NCI-H146 (cell line): ENCODE data around the gene BLID.

Source experiments
- DNase-seq: peaks from one replicate; lab custom pipeline; 2025; lab: John Stamatoyannopoulos, UW

Gene BLID, protein sequence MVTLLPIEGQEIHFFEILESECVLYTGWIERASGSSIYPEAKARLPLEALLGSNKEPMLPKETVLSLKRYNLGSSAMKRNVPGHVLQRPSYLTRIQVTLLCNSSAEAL

DNA sequence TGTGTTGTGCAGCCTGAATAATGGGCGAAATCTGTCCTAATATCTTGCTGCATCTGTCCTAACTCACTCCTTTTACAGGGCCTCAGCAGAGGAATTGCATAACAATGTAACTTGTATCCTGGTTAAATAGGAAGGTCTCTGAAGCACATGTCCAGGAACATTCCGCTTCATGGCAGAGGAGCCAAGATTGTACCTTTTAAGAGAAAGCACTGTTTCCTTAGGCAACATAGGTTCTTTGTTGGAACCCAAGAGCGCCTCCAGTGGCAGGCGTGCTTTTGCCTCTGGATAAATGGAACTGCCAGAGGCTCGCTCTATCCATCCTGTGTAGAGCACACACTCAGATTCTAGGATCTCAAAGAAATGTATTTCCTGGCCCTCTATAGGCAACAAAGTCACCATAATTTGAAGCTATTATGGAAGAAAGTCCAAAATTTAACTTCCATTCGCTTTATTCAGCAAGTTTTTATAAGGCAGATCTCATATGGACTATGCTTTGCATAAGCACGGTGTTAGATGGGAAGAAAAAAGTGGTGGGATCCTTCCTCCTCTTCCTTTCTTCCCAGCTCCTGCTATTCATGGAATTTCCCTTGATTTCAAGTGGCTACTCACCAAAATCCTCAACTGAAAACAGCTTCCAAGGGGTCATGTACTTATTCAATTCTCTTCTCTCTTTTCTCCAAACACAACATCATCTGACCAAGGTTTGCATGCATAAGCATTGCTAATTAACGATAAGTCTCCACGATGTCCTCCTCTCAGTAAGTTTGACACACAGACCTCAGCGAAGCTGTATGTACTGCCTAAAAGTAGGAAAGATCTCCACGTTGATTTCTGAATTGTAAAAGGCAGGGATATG, at the start of gene BLID:
BLID (minus strand) TSS at position 692 of the 856 bp plus-strand sequence; CDS start at position 399, 293 bp downstream.
- DNase-seq, result no peak

DNA sequence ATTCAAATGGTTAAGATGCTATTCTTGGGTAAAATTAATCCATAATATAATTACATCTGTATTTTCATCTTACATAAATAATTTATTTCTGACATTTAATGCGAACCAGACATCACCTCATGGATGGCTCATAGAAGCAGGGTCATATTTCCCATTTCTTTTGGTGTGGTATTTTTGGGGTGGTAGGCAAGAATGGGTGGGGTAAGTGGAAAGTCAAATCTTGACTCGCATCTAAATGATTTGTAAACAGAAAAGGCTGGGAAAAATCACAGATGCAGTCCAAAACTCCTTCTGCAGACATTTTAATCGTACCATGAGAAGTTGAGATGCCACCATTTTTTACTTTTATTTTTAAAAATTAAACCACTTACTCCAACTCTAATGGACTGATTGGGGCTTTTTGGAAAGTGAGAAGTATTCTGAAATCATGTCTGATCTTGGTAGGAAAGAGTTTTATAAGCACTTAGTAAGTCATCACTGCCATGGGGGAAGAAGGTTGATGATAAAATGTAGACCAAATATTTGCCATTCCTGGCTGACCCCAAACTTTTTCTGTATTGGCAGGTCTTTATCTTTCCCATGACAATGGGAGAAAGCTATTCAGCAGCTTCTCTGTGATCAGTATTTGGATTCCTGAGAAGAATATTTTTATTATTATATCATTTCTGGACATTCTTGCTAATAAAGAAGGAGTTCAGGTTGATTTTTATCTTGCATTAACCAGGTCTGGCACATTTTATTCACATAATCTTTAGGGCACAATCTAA, 47.2 kb upstream of the BLID start:
- no peak for DNase-seq

DNA sequence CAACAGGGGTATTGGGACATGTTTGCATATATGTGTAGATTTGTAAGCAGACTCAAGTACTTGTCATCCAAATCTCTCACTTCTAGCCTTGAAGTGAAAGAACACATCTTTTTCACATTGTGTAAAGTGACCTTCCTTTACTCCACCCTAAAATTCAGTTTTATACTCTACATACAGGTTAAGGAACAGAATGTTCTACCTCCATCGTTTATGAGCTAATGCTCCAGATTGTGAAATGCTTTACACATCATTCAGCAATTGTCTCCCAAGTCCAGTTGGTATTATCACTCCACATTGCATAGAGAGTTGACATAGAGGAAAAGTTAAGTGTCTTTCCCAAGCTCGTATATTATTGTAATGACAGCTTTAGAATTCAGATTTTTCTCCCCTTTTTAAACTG, 46.1 kb upstream of the BLID start:
- no peak for DNase-seq

DNA sequence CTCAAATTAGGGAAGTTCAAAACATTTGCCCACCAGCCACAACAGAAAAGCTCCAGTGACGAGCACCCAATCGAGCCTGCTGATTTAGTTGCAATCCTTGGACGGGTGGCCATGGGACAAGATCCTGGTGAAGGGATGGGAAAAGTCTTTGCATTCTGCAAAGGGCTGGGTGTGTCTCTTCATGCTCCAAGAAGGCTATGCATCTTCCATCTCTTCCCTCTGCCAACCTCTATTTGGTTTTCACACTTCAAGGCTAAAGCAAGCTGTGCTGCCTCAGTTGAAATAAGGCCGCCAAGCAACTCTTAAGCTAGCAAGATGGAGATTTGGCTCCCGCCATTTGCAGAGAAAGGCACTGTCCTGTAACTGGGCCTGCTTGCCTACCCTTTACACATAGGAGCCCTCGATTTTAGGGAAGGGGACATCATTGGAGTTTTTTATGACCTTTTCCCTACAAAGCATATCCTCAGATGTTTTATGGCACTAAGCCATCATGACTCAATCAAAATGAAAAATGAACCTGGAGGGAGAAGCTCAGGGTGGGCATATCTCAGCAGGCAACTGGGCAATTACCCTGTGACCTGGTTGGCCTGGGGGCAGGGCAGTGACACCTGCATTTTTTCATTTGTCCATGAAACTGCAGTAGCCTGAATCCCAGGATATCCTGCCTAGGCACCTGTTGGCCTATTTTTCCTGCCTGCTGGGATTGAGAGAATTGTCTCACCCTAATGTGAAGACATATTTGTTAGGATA, 45.0 kb upstream of the BLID start:
- DNase-seq, result no peak

DNA sequence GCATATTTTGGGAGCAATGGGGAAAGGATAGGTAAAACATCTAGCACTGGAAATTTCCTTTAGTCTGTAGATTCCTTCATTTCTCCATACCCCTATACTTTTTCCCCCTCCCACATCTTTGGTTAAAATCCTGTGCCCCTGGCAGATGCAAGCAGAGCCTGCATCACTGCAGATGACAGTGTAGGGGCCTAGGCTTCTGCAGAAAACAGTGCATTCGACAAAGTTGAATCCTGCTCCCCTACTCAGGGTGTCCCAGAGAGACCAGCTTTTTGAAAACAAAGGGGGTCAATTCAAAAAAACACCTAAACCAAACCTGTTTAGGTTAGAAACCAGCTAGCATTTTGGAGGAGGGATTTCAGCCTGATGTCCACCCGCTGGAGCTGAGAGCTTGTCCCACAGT, 43.8 kb upstream of the BLID start:
- no peak for DNase-seq

DNA sequence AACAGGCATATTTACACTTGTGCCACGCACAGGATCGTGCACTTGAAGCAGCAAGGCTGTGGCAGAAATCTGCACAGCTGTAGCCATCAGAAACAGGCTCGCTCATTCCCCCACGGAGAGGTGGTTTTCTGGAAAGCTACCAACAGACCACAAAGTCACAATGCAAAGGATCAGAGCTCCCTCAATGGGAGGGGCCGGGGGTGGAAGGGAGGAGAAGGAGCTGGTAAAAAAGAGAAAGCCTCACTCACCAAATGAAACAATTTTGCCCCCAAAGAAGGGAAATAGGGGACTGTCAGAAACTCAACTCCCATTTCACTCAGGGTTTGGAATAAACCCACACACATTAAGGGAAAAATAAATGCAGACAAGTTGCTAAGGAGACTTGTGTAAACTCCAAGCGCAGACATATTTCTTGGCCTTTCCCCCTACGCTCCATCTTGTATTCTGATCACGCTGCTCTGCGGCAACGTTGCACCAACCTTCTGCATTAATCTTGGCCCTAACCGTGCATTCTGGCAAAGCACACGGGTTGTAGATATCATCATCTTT, 43.2 kb upstream of the BLID start:
- DNase-seq, result no peak

DNA sequence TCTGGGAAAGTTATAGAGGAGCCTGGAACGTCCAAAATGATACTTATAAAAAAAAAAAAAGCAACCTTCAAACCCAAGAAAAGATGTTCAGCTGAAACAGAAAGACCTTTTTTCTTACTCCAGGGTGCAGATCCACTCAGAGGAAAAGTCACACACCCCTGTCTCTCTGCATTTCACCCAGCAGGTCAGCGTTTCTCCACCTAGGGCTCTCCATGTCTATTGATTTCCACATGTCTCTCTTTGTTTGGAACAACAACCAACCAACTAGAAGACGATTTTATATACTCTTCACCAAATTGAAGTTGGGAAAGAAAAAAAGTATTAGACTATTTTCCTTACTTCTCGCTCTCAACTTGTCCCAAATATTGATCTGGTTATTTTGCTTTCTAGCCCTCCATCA, 42.2 kb upstream of the BLID start:
- no peak for DNase-seq

DNA sequence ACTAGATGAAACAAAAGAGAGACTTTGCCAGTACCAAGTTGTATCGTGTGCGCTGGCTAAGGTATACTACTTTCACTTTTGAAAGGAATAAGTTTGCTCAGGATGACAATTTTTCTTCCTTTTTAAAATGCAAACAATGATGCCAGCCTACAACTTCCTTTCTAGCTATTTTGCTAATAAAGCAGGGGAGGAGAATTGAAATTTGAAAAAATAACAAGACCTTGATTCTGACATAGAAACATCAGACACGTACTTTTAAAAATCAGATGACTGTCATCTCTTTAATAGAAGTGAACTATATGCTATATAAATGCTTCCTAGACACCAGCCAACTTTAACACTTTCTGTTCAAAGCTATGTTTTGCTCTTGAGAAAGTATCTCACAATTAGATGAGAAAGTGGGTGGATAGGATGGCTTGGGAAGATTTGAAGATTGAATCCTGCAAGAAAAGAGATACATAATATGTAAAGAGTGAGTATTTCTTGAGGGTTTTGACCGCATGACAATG, 41.7 kb upstream of the BLID start:
- DNase-seq, result no peak

DNA sequence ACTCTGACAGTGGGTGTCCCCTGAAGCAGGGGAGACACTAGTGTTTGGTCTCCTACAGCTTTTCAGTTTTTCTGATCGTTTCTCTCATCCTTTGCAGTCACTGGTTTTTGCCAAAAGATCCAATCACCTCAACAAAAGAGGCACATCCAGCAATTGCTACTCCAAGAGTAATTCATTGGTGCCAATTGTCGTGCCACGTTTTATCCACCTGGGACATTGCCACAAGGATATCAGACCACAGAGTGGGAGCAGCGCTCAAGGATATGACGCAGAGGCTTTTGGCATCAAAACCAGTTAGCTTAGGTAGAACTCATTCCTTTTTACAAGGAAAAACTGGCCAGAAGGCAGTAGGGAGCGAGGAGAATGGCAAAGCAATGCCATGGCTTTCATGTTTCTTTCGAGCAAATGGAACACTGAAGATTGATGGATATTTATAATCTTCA, 40.9 kb upstream of the BLID start:
- no peak for DNase-seq

DNA sequence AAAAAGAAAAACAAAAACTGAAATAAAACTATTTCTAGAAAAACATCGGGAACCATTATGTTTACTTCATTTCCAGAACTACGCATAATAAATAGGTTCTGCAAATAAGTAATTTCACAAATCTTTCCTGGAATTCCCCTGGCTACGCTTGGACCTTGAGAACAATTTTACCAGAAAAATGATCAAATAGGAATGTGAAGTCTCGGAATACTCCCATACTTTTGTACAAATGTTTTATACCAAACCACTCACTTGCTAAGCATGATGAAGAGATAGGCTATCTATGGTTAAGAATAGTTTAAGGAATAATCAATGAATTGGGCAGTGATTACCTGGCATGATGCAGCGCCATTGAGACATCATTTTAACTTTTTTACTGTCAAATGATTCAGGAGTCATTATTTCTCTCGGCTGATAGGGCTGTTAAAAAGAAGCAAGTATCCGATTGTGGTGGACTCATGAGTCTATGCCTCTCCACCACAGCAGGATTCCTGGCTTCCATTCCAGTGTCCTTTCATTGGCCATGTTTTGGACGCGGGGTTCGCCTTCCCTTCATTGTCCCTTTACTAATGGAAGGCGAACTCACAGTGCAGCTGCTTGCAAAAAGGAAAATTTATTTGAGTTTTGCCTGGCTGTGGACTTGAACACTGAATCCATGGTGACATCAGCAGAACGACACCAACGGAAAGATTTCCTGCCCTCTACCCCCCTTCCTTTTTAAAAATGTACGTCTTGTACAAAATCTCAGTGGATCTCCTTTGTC, 39.9 kb upstream of the BLID start:
- no peak for DNase-seq

DNA sequence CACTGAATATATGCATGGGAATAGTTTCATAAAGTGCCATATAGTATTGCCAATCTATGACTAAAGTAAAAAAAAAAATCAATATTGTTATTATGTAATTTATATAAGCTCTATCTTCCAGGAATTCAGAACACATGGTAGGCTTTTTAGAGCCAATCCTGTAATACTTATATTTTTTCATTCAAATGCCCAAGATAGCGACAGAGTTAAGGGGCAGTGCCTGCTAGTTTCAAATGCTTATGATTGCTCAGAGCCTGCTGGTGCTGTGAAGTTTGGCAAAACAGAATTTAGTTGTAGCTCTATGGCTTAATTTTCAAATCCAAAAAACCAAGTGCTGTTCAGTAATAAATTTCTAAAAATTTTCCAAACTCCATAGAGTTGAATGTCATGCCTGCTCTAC, 39.0 kb upstream of the BLID start:
- DNase-seq, result no peak

DNA sequence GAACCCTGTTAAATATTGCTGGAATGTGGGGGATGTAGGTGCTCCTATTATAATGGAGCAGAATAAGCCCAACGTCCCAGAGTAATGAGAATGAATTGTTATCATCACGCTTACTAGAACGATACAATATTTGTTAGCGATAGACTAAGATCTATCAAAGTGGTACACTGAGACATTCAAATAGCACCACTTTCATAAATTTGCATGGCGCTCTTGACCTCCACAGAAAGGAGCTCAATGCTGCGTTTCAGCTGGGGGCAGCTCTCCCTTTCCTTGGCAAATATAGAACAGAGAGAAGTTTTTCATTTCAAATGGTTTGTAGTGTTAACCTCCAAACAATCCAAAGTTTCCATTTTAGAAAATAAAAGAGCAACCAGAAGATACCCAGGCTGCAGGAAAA, 38.2 kb upstream of the BLID start:
- no peak for DNase-seq

DNA sequence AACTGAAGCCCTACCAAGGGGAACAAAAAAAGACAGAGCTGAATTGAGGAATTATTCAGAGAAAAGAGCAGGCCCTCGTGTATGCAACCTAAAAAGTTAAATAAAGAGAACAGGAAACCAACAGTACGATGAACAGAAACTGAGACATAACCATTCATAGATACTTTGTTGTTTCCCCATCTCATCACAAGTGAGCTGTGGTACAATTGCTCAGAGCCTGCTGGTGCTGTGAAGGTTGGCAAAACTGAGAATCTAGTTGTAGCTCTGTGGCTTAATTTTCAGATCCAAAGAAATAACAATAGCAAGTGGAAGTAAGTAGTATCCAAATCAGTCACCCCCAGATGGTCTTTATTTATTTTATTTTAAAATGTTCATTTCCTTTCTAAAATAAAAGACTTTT, 37.7 kb upstream of the BLID start:
- no peak for DNase-seq

DNA sequence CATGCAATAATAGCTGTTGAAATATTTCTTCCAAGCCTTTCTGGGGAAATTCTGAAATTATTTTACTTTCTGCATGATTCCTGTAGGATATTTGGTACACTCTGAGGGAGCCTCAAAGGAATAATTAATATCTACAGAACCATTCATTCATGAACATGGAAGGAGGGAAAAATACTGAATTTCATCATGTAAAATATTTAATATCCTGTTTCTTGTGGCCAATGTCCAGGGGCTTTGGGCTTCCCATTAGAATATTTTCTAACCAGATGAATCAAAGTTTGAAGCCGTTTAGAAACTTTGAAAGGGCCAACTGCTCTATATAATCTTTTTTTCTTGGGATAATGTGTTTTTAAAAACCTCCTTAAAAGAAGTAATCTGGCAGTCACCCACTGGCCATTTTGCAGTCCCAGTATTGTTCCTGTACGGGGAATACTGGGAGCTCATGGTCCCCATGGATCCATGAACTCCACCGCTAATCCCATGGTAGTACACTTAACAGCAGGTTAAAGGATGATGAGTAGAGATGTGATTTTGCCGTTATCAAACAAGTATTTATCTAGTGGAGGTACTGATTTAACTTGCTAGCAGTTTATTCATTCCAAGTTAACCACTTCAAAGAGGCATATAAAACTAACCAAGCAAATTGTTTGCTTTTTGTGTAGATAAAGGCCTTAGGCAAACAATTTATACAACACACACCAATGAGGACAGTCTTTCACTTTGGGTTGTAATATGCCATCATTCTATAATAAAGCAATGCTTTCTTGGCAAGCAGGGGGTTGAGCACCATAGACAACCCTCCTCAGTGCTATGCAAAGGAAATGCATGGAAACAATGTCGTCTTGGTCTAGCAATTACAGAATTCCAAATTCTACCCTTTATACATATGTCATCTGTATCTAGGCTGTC, 34.5 kb upstream of the BLID start:
- no peak for DNase-seq

DNA sequence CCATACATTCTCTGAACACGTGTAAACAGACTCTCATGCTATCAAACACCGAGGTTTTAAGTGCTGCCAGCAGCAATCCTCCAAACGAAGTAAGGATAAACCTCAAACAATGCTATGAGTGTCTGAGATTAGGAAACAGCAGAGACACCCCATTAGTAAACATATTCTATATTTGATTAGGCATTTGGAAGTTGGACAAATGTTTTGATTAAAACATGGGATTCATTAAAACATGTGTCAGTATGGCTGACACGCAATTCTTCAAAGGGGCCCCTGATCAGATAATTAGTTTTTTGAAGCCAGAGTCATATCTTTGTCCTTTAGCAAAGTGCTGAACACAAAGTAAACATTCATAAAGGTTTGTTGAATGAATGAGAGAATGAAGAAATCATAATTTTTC, 33.2 kb upstream of the BLID start:
- no peak for DNase-seq

DNA sequence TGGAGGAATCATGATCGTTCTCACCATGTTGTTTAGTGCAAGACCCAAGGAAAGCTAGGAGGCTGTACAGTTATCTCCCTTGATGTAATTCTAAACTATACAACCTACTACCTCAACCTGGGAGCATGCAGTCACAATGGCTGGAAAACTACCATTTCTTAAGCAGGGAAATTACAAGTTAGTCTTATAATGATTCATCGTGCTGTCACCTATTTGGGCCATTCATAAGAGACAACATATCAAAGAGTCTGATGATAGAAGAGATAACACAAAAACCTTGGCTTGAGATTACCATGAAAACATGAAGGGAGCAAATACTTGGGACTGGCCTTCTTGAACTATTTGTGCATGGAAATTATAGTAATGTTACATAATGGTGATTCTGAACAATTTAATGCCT, 30.5 kb upstream of the BLID start:
- no peak for DNase-seq

DNA sequence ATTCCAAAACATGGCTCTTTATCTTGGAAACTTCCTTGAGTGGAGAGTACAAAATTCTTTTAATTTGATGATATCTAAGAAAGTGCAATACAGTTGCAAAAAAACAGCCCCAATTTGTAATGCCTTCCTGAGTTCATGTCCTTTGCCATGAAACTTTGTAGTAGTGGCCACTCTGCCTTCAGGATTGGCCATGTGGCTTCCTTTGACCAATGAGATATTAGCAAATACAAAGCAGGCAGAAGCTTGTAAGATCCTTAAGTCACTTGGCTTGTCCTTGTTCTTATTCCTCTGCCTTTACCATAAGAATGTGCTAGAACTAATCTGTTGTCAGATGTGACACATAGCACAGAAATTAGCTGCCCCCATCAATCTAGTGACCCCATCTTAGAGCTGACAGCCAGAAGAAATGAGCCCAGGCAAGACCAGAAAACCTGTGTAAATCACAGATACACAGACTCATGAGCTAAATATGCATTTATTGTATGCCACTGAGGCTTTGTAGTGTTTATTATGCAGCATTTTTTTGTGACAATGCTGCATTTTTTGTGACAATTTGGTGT, 29.8 kb upstream of the BLID start:
- no peak for DNase-seq

DNA sequence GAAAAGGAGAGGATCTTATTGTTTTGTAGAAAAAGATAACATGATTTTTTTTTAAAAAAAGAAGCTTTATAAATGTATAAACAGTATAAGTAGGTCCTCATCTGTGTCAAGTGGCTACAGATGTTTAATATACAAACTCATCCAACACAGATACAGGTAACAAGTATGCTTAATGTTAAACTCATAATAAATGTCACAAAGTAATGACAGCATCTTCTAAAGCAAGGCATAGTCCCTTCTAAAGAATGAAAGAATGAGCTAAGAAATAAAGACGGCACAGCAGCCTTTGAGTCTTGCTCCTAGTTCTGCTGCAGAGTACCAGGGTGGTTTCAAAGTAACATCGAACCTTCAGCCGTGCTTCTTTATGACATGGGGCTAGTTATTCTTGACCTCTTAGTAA, 28.7 kb upstream of the BLID start:
- no peak for DNase-seq

DNA sequence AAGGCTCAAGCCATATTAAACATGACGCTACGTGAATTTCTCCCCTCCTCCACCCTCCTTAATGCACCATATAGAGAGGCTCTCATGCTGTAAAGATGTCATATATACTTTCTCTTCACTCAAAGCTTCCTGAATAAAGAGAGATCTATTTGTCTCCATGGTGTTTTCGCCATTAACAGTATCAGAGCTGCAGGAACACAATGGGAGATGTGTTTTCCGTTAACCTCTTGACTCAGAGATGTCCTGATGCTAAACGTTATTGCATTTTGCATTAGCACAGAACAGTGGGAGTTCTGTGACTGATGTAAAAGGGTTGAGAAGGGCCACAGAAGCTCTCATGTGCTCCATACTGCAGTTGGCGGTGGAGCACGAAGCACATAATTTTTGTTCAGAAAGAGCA, 25.7 kb upstream of the BLID start:
- no peak for DNase-seq

DNA sequence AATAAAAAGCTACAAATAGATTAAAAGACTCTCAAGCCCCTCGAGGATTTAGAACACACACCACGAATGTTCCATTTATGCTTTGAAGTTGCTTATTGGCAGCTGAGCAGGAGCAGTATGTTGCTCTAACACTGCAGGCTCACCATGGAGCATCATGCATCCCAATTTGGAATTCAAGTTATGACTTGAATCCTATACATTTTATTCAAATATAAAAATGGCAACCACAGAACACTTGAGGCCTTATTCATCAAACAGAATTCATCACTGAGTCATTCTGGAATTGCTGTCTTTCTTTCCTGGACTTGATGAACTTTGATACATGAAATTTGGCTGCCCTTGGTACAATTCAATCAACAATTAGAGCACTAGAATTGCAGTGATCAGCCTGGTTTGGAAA, 24.5 kb upstream of the BLID start:
- no peak for DNase-seq
